Subcutaneous adipose tissue (tissue), 4 donors: Measurements from ENCODE around the gene STAG1. TPM values are rescaled to one million over a fixed set of nuclear protein-coding genes. Genes with fewer than 3 reads are reported as not detected.

Source experiments
- CTCF ChIP-seq: fragments of 450-650 bp; IDR thresholded peaks from one replicate; pipeline ENCODE4 v1.5.1; 2016; ENCODE audit warnings: low read depth, mild to moderate bottlenecking, control low read depth, antibody characterized with exemption, moderate library complexity
- total RNA-seq, 4 donors: library from RNA; depleted of rRNA; stranded (reverse); fragments of >200 nt; gene quantifications; one replicate each; pipeline ENCODE4 v1.1.0, GENCODE V29; 2016

The STAG1 gene
- total RNA-seq, 4 donors from 2014 or later, result 40.9 to 69.0 (median 54.0) TPM

GRCh38 chr3:136612512-136612911, 139.7 kb downstream of the STAG1 start:
- TF ChIP-seq CTCF, result no peak

GRCh38 chr3:136606990-136607389, 145.2 kb downstream of the STAG1 start:
- TF ChIP-seq CTCF, result no peak

- no peak for TF ChIP-seq CTCF
Measured at GRCh38 chr3:136604961-136605360, 147.2 kb downstream of the STAG1 start.

GRCh38 chr3:136602818-136603217, 149.4 kb downstream of the STAG1 start:
- TF ChIP-seq CTCF, result no peak

- TF ChIP-seq CTCF, result no peak
Measured at GRCh38 chr3:136595913-136596697, 156.1 kb downstream of the STAG1 start.

GRCh38 chr3:136586580-136586979, 165.6 kb downstream of the STAG1 start:
- TF ChIP-seq CTCF, result no peak

GRCh38 chr3:136584728-136585127, 167.4 kb downstream of the STAG1 start:
- no peak for TF ChIP-seq CTCF
